Cardiac fibroblast (primary cell): ENCODE measurements around the gene RUNX2.
A peak's percentile ranks its signal among the peaks of the same experiment; 100 is the strongest.

Experiments
- DNase-seq, 2 donors: peaks; one replicate each; pipeline versions ENCODE4 v3.0.0 to v3.0.0-alpha.2; 2010; ENCODE audit warnings: low read depth in 2 of 2
- H3K4me3 ChIP-seq, 2 donors: replicated peaks in 1 of 2; 1 replicate in 1 of 2; 2 replicates in 1 of 2; pipeline ENCODE4 v1.5.1; 2011; ENCODE audit warnings: low read depth in 2 of 2, low read length in 2 of 2, mild to moderate bottlenecking in 2 of 2, moderate library complexity in 1 of 2
- CTCF ChIP-seq: IDR thresholded peaks from one replicate; pipeline ENCODE4 v1.5.1; 2011; ENCODE audit warnings: low read depth, mild to moderate bottlenecking, low read length, inconsistent platforms

RUNX2 gene

DNA sequence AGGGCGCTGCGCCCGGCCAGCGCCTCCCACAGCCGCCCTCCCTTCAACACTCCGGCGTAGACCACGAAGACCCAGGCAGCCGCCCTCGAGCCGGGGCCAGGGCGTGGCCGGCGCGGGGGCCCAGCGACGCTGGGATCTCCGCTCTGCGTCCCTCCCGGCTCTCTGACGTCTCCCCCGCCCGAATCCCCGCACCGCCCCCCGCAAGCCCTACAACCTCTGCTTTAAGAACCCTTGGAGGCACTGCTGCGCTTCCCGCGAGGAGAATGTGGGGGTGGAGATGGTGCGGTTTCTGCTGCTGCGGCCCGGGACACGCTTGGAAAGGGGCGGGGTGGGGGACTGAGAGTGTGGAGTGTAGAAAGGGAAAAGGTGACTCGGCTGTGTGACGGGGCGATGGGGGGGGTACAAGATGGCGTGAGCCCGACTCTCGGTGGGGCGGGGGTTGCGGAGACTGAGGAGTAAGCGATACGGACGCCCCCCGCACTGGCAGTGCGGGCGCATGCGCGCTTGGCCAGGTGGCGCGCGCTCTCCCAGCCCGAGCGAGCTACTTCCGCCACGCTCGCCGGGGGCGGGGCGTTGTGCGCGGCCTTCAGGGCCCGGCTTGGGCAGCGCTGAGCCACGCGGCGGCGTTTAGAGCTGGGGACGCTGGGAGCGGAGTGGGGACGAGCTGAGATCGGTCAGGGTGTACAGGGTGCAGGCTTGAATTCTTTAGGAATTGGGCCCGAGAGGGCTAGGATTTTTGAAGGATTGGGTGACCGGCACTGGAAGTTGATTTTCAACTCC, 49.6 kb downstream of the RUNX2 start, which contains the start of gene SUPT3H:
Gene SUPT3H (minus strand): TSS at position 381 of the 780 bp plus-strand sequence.
- peak within 1 kb of the TSS; percentile 72 to 75 for H3K4me3 ChIP-seq
- no peak for TF ChIP-seq CTCF
- peak; percentile 92 to 96 for DNase-seq

DNA sequence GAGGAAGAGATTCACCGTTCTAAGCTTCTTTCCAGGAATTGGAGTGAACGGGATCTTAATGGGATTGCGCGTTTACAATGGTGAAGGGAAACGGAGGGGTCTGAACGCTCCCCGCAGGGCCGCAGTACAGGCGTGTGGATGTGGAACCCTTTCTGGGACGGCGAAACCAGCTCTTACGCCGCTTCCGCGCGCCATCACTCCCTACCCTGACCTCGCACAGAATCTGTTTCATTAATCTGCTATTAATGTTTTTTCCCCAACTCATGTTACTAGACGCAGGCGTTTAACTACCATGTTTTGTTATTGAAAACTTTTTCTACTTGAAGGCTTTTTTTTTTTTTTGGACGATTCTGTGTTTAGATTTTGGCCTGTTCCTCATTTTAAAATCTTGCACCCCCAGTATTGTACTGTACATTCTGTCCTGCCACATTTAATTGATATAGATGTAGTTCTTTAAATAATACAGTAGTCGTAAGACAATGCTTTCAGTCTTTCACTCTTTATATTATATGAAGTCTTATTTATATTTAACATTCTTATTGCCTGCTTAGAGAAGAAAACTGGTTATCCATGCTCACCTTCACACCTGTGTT, 50.3 kb downstream of the RUNX2 start:
- peak overlapping the region; percentile 72 to 75 for H3K4me3 ChIP-seq
- TF ChIP-seq CTCF: no peak
- DNase-seq: no peak

DNA sequence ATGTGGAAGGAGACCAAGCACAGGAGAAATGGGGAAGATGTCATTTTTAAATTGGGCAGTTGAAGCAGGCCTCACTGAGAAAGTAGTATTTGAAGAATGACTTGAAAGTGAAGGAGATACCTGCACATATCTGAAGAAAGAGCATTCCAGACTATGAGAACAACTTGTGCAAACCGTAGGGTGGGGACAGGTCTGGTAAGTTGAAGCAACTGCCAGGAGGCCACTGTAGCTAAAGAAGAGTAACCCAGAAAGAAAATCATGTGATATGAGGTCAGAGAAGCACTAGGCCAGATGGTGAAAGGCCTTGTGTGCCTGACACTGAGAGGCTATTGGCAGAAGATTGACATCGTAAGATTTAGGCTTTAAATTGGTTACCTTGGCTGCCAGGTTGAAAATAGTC, 54.3 kb downstream of the RUNX2 start:
- H3K4me3 ChIP-seq: no peak overlapping the region
- no peak for DNase-seq

DNA sequence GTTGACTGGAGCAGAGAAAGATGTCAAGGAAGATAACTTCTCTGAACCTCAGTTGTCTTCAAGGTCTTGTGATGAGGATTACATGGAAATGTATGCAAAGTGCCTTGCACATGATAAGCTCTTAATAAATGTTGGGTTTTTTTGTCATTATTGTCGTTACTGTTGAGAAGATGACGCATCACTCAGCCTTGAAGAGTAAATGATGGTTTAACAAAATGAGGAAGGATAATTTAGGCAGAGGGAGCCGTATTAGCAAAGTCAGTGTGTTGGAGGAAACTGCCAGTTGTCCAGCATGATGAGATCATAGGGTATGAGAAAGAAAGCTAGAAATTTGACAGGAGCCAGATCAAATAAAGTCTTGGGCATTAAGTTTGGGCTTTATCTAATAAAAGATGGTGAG, 58.4 kb downstream of the RUNX2 start:
- H3K4me3 ChIP-seq: no peak overlapping the region
- DNase-seq: no peak
- TF ChIP-seq CTCF: no peak

More for the DNA sequence above, 54.3 kb downstream of the RUNX2 start:
- no peak for TF ChIP-seq CTCF

- H3K4me3 ChIP-seq: no peak overlapping the region
- no peak for TF ChIP-seq CTCF
- DNase-seq: peak in 1 of 2 donors; percentile 71
Measured at GRCh38 chr6:45387236-45387635, 59.1 kb downstream of the RUNX2 start.

- peak; percentile 21 to 74 for DNase-seq
- no peak overlapping the region for H3K4me3 ChIP-seq
- TF ChIP-seq CTCF: no peak
Measured at GRCh38 chr6:45388328-45388727, 60.2 kb downstream of the RUNX2 start.
